IPS-20b (cell line): ENCODE results near the gene SPATA31E1.

Source experiments
- H3K27ac ChIP-seq: one replicate; pipeline ENCODE4 v1.5.1; 2013; ENCODE audit warnings: low read length
- H3K27me3 ChIP-seq: 2 replicates; pipeline ENCODE4 v1.6.1; 2013; ENCODE audit warnings: mild to moderate bottlenecking, low read length, inconsistent platforms; ENCODE audit not compliant: insufficient read depth
- H3K36me3 ChIP-seq: 2 replicates; pipeline ENCODE4 v1.6.1; 2013; ENCODE audit warnings: low read depth, mild to moderate bottlenecking, inconsistent platforms, low read length, moderate library complexity; ENCODE audit not compliant: insufficient read depth
- H3K4me1 ChIP-seq: 2 replicates; pipeline ENCODE4 v1.6.1; 2013; ENCODE audit warnings: mild to moderate bottlenecking, control low read depth, inconsistent platforms, low read length, moderate library complexity; ENCODE audit not compliant: insufficient read depth
- H3K4me3 ChIP-seq: 2 replicates; pipeline ENCODE4 v1.5.1; 2013; ENCODE audit warnings: mild to moderate bottlenecking, low read length, inconsistent platforms
- H3K9ac ChIP-seq: 2 replicates; pipeline ENCODE4 v1.6.1; 2013; ENCODE audit warnings: low read depth, mild to moderate bottlenecking, inconsistent platforms, low read length, moderate library complexity
- H3K9me3 ChIP-seq: 2 replicates; pipeline ENCODE4 v1.6.1; 2013; ENCODE audit warnings: mild to moderate bottlenecking, low read depth, low read length, inconsistent platforms; ENCODE audit not compliant: insufficient read depth

Gene SPATA31E1

DNA sequence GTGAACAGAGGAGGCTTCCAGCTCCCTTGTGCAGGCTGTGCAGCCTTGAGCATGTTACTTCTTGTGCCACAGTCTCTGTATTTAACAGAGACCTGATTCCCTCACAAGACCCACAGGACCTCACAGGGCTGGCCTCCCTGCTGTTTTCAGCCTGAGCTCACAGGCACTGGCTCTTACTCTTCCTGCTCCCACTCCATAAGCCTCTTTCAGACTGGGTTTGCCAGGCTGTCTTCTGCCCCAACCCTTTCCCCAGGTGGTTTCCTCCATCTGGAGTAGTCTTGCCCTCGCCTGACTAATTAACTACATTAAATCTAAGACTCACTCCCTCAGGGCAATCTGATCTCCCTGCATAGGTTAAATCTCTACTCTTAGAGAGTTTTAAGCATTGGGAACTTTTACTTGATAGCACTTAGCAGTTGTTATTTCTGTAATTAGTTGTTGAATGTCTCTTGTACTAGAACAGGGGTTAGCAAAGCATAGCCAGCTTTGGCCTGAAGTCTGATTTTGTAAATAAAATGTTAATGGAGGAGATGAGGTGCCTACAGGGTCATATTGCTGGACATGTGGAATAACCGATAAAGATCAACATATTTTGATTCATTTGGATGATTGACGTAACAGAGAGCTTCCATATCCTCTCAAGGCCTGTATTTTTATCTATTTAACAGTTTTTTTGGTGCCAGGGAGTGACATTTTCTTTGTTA, 28.6 kb upstream of the SPATA31E1 start:
- H3K27ac ChIP-seq: no peak overlapping the region
- no peak overlapping the region for H3K4me3 ChIP-seq
- H3K9me3 ChIP-seq: no peaks in the 10 kb centered on the region
- no peaks in the 10 kb centered on the region for H3K36me3 ChIP-seq
- H3K9ac ChIP-seq: no peak overlapping the region
- no peaks in the 10 kb centered on the region for H3K27me3 ChIP-seq
- H3K4me1 ChIP-seq: no peaks in the 10 kb centered on the region

DNA sequence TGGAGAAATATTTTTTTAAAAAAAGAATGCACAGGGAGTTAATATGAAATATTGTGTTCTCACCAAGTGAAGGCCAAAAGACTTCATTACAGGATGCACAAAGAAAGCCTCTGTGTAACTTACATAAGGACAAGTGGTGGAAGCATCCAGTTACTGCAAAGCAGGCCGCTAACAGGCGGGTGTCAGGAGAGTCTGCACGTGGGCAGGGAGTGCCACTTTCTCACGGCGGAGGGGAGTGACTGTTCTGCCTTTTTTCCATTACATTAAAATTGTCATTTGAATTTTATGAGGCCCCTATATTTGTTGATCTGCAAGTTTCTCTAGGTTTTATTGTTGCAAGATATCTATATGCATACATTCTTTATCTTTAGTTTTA, 28.1 kb upstream of the SPATA31E1 start:
- no peaks in the 10 kb centered on the region for H3K4me1 ChIP-seq
- H3K9me3 ChIP-seq: no peaks in the 10 kb centered on the region
- no peak overlapping the region for H3K9ac ChIP-seq
- no peaks in the 10 kb centered on the region for H3K27me3 ChIP-seq
- H3K27ac ChIP-seq: no peak overlapping the region
- H3K4me3 ChIP-seq: no peak overlapping the region
- H3K36me3 ChIP-seq: no peaks in the 10 kb centered on the region

DNA sequence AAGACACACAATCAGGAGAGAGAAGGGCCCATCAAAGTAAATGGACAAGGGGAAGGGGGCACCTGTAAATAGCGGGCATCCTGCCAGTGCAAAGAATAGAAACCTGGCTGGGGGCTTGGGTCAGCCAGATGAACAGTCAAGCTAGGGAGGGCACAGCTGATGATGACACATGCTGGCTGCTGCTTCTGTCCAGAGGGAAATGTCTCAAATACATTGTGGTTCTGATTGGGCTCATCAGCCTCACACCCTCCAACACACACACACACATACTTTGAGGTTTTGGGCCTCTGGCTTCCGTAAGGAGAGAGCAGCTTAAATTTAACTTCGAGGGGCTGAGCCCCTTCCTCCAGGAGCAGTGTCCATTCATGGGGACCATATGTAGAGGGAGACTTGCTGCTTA, 27.6 kb upstream of the SPATA31E1 start:
- Histone ChIP-seq H3K27me3 (no peaks in the 10 kb centered on the region), H3K27ac (no peak overlapping the region), H3K4me3 (no peak overlapping the region), H3K36me3 (no peaks in the 10 kb centered on the region), H3K4me1 (no peaks in the 10 kb centered on the region), H3K9me3 (no peaks in the 10 kb centered on the region), H3K9ac (no peak overlapping the region)

DNA sequence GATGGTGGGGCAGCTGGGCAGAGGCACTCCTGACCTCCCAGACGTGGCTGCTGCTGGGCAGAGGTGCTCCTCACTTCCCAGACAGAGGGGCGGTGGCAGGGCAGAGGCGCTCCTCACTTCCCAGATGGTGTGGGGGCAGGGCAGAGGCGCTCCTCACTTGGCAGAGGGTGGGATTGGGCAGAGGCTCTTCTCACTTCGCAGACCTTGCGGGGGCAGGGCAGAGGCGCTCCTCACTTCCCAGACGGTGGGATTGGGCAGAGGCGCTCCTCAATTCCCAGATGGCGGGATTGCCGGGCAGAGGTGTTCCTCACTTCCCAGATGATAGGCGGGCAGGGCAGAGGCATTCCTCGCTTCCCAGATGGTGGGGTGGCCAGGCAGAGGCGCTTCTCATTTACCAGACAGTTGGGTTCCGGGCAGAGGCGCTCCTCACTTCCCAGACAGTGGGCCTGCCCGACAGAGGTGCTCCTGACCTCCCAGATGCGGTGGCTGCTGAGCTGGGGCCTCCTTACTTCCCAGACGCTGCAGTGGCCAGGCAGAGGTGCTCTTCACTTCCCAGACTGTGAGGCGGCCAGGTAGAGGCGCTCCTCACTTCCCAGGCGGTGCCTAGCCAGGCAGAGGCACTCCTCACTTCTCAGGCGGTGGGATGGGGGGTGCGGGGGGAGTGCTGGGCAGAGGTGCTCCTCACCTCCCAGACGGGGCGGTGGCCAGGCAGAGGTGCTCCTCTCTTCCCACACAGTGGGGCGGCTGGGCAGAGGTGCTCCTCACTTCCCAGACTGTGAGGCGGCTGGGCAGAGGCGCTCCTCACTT, 25.3 kb upstream of the SPATA31E1 start:
- Histone ChIP-seq H3K4me1 (no peaks in the 10 kb centered on the region), H3K9ac (no peak overlapping the region), H3K4me3 (no peak overlapping the region), H3K27ac (no peak overlapping the region), H3K9me3 (no peaks in the 10 kb centered on the region), H3K27me3 (no peaks in the 10 kb centered on the region), H3K36me3 (no peaks in the 10 kb centered on the region)

GRCh38 chr9:87857948-87858335, 24.7 kb upstream of the SPATA31E1 start:
- H3K9me3 ChIP-seq: no peaks in the 10 kb centered on the region
- peaks cover 2% of the 10 kb centered on the region; the same call in 1 of the 2 replicates for H3K4me1 ChIP-seq
- no peaks in the 10 kb centered on the region for H3K36me3 ChIP-seq
- H3K27ac ChIP-seq: no peak overlapping the region
- H3K4me3 ChIP-seq: no peak overlapping the region
- no peaks in the 10 kb centered on the region for H3K27me3 ChIP-seq
- H3K9ac ChIP-seq: no peak overlapping the region

DNA sequence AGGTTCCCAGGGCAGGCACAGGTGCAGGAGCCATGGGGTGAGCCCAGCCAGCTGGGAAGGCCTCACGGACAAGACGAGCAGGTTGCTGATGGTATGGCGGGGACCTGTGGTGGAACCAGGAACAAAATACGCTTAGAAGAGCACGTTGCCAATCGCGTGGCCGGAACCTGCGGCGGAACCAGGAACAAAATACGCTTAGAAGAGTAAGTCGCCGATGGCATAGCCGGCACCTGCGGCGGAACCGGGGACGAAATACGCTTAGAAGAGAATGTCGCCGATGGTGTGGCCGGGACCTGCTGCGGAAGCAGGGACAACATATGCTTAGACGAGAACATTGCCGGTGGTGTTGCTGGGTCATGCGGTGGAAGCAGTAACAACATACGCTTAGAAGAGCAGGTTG, 23.5 kb upstream of the SPATA31E1 start:
- Histone ChIP-seq H3K9ac (no peak overlapping the region), H3K36me3 (no peaks in the 10 kb centered on the region), H3K4me1 (peaks cover 6% of the 10 kb centered on the region), H3K27me3 (no peaks in the 10 kb centered on the region), H3K27ac (no peak overlapping the region), H3K9me3 (no peaks in the 10 kb centered on the region), H3K4me3 (no peak overlapping the region)

DNA sequence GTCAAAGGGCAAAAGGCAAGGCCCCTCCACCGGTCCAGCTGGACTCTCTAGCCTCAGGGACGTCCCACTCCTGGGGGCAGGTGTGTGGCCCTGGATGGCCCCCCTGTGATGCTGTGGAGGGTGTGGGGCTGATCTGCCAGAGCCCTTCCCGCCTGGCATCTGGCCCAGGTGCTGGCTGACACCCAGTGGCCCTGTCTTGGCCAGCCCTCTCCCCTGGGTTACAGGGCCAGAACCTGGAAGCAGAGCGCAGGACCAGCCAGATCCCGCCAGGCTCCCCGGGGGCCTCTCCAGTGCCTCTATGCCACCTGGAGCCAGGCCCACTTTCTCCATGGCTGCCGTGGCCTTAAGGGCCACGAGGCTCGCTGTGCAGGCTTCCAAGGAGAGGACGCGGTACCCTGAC, 22.9 kb upstream of the SPATA31E1 start:
- Histone ChIP-seq H3K27me3 (no peaks in the 10 kb centered on the region), H3K27ac (no peak overlapping the region), H3K4me1 (peaks cover 6% of the 10 kb centered on the region), H3K4me3 (no peak overlapping the region), H3K36me3 (no peaks in the 10 kb centered on the region), H3K9ac (no peak overlapping the region), H3K9me3 (no peaks in the 10 kb centered on the region)

- Histone ChIP-seq H3K27ac (no peak overlapping the region), H3K9ac (no peak overlapping the region), H3K4me1 (peaks cover 6% of the 10 kb centered on the region), H3K9me3 (no peaks in the 10 kb centered on the region), H3K4me3 (no peak overlapping the region), H3K36me3 (no peaks in the 10 kb centered on the region), H3K27me3 (no peaks in the 10 kb centered on the region)
Measured at GRCh38 chr9:87861332-87861731, 21.3 kb upstream of the SPATA31E1 start.

DNA sequence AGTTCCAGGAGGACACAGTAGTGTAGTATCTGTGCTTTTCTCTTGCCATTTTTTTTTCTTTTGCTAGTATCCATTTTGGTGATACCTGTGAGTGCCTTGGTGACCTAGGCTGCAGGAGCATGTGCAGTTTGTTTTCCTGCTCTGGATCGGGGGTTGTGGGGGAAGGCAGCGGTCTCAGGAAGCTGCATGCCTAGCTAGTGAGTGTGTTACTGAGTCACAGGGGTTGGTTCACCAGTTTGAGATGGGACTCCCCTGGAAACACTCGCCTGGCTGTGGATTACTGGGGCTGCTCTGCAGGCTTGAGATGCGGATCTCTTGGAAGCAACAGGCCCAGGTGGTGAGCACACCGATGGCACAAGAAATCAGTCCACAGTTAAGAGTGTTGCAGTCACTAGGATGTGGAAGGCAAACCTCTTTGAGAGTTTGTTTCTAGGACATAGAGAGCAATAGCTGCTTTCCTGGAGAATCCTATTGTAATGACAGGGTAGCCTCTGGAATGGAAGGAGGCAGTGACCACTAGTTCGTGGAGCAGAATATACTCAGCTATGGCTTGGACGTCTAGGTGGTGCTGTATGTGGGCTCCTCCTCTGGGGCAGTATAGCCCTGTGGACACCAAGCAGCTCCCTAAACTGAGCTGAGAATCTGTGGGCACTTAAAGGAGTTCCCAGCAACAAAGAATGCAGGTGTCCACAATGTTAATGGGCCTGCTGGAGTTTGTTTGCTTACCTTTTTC, 20.0 kb upstream of the SPATA31E1 start:
- Histone ChIP-seq H3K9ac (no peak overlapping the region), H3K27me3 (no peaks in the 10 kb centered on the region), H3K27ac (no peak overlapping the region), H3K36me3 (no peaks in the 10 kb centered on the region), H3K4me3 (no peak overlapping the region), H3K4me1 (peaks cover 6% of the 10 kb centered on the region), H3K9me3 (no peaks in the 10 kb centered on the region)

- Histone ChIP-seq H3K36me3 (no peaks in the 10 kb centered on the region), H3K4me1 (peaks cover 6% of the 10 kb centered on the region), H3K9ac (no peak overlapping the region), H3K27me3 (no peaks in the 10 kb centered on the region), H3K27ac (no peak overlapping the region), H3K4me3 (no peak overlapping the region), H3K9me3 (no peaks in the 10 kb centered on the region)
Measured at GRCh38 chr9:87863882-87864465, 18.7 kb upstream of the SPATA31E1 start.

DNA sequence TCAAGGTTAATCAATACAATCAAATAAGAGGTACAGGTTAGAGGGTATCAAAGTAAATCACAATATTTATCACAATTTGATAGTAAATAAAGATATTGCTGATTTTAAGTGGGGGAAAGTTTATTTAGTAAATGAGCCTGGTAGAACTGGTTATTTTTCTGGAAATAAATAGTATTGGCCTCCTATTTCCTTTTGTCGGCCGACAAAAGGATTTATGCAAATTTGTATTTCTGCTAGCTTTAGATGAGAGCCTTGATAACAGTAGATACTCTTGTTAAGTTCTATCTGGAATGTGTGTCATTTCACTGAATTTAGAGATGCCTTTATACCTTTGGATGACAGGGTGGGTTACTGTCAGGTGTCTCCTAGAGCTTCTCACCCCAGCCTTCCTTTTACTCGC, 17.8 kb upstream of the SPATA31E1 start:
- Histone ChIP-seq H3K4me3 (no peak overlapping the region), H3K4me1 (peaks cover 6% of the 10 kb centered on the region), H3K9me3 (no peaks in the 10 kb centered on the region), H3K9ac (no peak overlapping the region), H3K27me3 (no peaks in the 10 kb centered on the region), H3K27ac (no peak overlapping the region), H3K36me3 (no peaks in the 10 kb centered on the region)
